ENCODE results near the gene NOTCH1.

Gene NOTCH1

DNA sequence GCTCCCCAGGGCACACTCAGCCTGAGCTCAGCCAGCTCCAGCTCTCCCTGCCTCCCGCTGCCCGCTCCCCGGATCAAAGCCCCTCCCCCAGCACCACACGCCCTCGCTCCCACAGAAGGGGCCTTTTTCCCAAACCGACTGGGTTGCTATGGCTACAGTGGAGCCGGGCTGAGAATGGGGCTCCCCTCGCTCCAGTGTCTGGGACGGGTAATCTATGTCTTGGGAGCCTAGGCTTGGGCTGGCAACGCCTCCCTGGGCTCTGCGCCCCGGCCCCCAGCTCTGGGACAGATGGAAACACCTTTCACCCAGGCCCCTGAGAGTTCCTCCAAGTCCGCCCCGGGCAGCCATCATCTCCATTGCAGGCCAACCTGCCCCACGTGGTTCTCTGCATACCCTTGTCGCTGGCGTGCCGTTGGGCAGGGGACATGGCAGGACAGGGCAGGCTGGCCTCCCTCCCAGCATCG is 29.6 kb downstream of the NOTCH1 start:
- no peak for DNase-seq (ENCODE audit: low spot score)

DNA sequence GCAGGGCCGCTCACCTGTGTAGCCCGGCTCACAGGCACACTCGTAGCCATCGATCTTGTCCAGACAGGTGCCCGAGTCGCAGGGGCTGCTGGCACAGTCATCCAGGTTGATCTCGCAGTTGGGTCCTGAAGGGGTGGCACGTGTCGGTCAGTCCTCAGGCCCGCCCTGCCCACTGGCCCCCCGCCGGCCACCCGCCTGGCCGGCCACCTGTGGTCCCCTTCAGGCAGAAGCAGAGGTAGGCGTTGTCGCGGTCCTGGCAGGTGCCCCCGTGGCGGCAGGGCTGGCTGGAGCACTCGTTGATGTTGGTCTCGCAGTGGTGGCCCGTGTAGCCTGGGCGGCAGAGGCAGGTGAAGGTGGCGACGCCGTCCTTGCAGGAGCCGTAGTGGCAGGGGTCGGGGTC is 30.6 kb downstream of the NOTCH1 start:
- no peak for DNase-seq (ENCODE audit: low spot score)

GRCh38 chr9:136514022-136514714 is 31.7 kb downstream of the NOTCH1 start:
- DNase-seq (ENCODE audit: low spot score), result no peak

GRCh38 chr9:136513191-136513590 is 32.7 kb downstream of the NOTCH1 start:
- DNase-seq (ENCODE audit: low spot score), result no peak

DNA sequence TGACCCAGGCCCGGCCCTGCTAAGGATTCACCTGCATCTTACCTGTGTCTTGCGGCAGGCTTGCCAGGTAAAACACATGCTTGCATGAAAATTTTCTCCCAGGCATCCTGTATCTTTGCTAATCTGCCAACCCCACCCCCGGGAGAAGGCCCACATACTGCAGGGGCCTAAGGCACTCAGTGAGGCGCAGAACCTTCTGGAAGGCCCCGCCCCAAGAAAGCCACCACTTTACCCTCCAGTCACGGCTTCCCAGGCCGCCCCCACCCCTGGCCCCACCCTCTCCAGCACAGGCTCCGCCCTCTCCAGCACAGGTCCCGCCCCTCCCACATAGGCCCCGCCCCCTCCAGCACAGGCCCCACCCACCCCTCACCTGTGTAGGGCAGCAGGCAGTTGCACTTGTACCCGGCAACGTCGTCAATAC is 33.2 kb downstream of the NOTCH1 start:
- no peak for DNase-seq (ENCODE audit: low spot score)

DNA sequence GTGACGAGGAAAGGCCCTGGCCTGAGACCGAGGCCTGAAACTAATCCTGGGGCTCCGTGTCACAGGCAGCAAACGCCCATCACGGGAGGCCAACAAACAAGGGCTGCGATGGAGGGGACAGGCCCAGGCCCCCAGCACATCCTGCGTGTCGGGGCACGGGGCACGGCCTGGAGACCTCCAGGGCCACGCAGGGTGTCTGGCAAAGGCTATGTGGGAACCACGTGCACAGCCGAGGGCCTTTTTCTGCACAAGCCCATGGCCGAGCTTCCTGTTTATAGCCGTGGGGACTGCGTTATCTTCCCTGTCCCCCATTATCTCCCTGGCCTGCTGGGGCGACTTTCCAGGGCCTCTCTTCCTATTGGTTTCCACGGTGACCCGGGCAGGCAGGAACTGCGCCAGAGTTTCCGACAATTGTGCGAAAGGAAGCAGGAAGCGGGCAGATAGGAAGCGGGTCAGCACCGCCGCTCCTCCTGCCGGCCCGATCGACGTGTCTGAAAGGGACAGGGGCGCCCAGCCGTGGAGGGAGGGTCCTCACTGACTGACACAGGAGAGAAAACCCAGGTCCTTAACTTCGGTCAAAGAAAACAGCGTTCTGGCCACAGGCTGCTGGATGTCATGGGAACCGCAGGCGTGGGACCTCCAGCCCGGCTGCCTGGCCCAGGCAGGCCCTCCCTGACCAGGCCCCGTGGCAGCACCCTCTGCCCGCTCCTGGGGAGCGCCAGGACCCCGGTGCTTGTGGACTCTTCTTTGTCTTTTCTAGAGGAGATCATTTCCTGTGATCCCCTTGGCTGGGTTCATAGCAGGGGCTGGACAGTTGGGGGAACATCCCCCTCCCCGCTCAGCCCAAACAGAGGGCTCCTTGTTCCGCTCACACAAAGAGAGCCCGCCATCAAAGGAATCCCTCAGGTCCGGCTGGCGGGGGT is 33.9 kb downstream of the NOTCH1 start:
- DNase-seq (ENCODE audit: low spot score), result no peak

DNA sequence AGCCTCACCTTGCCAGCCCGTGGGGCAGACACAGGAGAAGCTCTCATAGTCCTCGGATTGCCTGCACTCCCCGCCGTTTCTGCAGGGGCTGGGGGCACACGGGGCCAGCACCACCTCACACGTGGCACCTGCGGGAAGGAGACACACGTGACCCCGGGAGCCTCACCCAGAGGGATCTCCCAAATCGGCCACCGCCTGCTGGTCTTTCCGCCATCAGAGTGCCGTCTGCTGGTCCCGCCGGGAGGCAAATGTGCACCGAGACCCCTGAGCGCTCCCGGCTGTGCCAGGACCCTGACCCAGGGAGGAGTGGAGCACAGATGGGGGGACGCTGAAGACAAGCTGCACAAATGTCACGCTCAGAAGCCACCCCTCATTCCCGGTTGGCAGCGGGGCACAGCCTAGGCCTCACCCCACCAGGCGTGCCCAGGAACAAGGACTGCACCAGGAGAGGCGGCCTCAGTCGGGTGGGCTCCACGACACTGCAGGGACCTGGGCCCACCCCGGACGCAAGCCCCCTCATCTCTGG is 34.6 kb downstream of the NOTCH1 start:
- DNase-seq (ENCODE audit: low spot score), result no peak

DNA sequence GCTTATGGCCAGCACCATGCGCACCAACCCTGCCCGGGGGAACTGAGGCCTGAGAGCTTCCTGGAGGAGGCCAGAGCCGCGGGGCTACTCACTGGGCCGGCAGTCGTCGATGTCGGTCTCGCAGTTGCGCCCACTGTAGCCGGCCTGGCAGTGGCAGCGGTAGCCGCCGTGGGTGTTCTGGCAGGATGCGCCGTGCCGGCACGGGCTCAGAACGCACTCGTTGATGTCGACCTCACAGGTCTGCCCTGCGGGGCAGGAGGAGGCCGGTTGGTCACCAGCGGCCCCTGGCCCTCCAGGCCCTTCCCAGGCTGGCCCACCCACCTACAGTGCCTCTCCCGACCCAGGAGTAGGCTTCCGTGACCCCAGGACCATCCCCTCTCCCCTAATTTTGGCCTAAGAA is 35.3 kb downstream of the NOTCH1 start:
- no peak for DNase-seq (ENCODE audit: low spot score)

DNA sequence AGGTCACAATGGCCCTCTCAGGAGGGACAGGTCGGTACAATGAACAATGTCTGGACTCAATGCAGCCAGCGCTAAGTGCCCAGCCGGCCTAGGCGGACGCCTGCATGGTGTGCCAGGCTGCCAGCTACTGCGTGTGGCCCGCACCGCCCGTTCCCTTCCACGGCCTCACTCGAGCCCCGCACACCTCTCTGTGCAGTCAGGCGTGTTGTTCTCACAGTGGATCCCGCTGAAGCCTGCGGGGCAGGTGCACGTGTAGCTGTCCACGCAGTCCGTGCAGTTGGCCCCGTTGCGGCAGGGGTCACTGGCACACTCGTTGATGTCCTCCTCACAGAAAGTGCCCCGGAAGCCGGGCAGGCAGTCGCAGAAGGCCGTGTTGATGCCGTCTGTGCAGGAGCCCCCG is 36.3 kb downstream of the NOTCH1 start:
- no peak for DNase-seq (ENCODE audit: low spot score)

GRCh38 chr9:136508729-136509500 is 36.9 kb downstream of the NOTCH1 start:
- no peak for DNase-seq (ENCODE audit: low spot score)

GRCh38 chr9:136507992-136508375 is 37.9 kb downstream of the NOTCH1 start:
- no peak for DNase-seq (ENCODE audit: low spot score)

DNA sequence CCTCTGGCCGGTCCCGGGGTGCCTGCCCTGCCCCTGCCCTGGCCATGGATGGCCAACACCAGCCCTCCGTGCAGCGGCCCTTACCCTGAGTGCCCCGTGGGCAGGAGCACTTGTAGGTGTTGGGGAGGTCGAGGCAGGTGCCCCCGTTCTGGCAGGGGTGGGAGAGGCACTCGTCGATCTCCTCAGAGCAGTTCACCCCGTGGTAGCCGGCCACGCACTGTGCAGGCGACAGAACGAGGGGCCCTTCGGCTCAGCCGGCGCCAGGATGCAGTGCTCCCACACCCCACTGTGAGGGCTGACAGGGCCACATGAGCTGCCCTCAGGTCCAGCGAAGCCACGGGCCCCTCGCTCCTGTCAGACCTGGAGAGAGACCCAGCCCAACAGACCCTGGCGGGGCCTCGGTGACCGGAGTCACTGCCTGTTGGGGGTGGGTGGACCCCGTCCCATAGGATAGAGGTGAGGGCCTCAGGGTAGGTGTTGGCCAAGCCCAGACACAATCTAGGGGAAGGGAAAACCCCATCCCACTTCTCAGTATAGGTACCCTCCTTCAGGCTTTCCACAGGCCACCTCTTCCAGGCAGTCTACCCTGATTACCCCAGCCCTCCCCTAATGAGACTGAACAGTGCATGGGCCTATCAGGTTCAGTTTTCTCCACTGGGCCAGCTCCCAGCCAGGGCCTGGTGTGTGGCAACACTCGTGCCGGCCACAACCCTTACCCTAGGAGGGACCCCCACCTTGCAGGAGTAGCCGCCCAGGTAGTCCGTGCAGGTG is 38.4 kb downstream of the NOTCH1 start:
- DNase-seq (ENCODE audit: low spot score), result no peak

DNA sequence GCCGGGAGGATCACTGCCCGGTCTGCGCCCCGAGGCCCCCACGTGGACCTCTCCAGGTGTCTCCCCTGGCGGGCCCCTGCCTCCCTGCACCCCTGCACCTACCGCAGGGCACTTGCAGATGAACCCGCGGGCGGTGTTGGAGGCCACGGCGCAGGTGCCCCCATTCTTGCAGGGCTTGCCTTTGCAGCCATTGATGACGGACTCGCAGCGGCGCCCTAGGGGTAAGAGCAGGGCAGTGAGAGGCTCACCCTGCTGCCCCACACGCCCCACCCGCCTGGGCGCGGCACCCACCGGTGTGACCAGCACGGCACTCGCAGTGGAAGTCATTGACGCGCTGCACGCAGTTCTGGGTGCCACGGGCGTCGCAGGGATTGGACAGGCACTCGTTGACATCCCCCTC is 39.4 kb downstream of the NOTCH1 start:
- DNase-seq (ENCODE audit: low spot score), result no peak

GRCh38 chr9:136505406-136506403 is 40.1 kb downstream of the NOTCH1 start:
- no peak for DNase-seq (ENCODE audit: low spot score)

DNA sequence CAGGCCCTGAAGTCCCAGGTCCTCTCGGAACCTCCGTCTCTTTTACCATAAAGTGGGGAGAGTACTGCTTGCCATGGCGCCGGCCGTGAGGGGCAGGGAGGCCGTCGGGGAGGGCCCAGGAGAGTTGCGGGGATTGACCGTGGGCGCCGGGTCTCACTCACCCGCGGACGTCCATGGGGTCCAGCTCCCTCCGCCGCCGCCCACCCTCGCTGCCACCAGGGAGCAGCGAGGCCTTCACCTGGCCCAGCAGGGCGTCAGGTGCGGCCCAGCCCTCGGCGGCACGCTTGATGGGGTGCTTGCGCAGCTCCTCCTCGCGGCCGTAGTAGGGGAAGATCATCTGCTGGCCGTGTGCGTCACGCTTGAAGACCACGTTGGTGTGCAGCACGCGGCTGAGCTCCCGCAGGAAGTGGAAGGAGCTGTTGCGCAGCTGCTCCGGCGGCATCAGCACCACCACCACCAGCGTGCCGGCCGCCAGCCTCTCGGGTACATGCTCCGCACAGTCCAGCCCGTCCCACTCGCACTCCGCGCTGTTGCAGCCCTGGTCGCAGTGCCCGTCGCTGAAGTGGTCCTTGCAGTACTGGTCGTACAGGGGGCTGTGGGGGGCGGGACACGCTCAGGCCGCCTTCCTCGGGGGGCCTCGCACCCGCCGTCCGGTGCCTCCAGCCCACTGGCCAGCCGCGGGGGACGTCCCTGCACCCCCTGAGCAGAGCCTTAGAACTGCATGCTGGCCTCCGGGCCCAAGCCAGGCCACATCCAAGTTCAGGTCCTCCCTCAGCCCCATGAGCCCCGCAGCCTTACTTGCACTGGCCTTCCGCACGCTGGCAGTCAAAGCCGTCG is 41.1 kb downstream of the NOTCH1 start:
- no peak for DNase-seq (ENCODE audit: low spot score)

- no peak for DNase-seq (ENCODE audit: low spot score)
Measured at GRCh38 chr9:136502940-136503550, 42.8 kb downstream of the NOTCH1 start.

DNA sequence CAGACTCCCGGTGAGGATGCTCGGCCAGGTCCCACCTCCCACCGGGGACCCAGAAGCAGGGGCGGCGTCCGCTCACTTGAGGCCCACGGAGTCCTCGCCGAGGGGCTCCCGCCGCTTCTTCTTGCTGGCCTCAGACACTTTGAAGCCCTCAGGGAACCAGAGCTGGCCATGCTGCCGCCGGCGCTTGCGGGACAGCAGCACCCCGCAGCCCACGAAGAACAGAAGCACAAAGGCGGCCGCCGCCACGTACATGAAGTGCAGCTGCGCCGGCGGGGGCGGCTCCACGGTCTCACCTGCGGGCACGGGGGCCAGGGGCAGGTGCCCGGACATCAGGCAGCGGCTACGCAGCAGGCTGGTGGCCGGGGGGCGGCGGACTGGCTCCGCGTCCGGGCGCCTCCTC is 43.7 kb downstream of the NOTCH1 start:
- DNase-seq (ENCODE audit: low spot score), result no peak

DNA sequence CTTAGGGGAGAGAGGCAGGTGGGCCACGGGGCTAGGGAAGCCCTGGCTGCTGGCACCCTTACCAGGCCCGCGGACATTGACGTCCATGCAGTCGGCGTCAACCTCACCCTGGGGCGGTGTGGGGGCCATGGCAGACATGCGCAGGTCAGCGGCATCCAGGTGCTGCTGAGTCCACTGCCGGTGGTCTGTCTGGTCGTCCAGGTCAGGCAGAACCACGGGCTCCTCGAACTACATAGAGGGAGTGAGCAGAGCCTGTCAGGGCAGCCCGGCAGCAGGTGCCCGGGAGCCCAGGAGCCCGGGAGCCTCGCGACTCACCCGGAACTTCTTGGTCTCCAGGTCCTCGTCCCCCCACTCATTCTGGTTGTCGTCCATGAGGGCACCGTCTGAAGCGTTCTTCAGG is 44.2 kb downstream of the NOTCH1 start:
- no peak for DNase-seq (ENCODE audit: low spot score)

Data from CD4-positive, alpha-beta T cell treated with Interleukin-15 for 4 hours (primary cell).